SK-N-SH (cell line): ENCODE measurements around the gene PDE10A. TPM values are rescaled to one million over a fixed set of nuclear protein-coding genes. Genes with fewer than 3 reads are reported as not detected.

Experiments
- CTCF ChIA-PET: fragments of 300-600, 350-600 bp; formaldehyde crosslinking; extraction: SDS; loops from one replicate; lab custom pipeline; 2021; lab: Yijun Ruan, JAX
- POLR2A ChIA-PET: fragments of 350-600 bp; sonication (Branson Sonifier 250); formaldehyde crosslinking; extraction: SDS; loops from one replicate; lab custom pipeline; 2020; ENCODE audit warnings: antibody characterized with exemption, inconsistent platforms; lab: Yijun Ruan, JAX
- DNase-seq: peaks from one replicate; pipeline ENCODE4 v3.0.0; 2012
- H2AFZ ChIP-seq: fragments of 200-600 bp; sonication (generic); 2 replicates; pipeline ENCODE4 v1.8.1; 2016; ENCODE audit warnings: antibody characterized with exemption, mild to moderate bottlenecking, low read depth
- H3F3A ChIP-seq: fragments of 200-600 bp; sonication (generic); replicated peaks from 2 replicates; pipeline ENCODE3; 2016; ENCODE audit warnings: antibody characterized with exemption, mild to moderate bottlenecking; ENCODE audit not compliant: insufficient read depth
- H3K27ac ChIP-seq, 2 experiments: fragments of 200-500 bp in 1 of 2; fragments of 200-600 bp in 1 of 2; sonication (Bioruptor generic) in 1 of 2; sonication (generic), shearing (Covaris generic) in 1 of 2; 2 replicates each; pipeline versions ENCODE4 v1.5.1 to v1.6.1; 2014 to 2016; ENCODE audit warnings: low read depth in 2 of 2, inconsistent platforms in 1 of 2, low read length in 1 of 2, mild to moderate bottlenecking in 1 of 2, mixed read lengths in 1 of 2
- H3K27me3 ChIP-seq: fragments of 200-600 bp; sonication (generic), shearing (Covaris generic); 2 replicates; pipeline ENCODE4 v1.6.1; 2016; ENCODE audit warnings: mixed run types; ENCODE audit not compliant: insufficient read depth
- H3K36me3 ChIP-seq, 2 experiments: fragments of 200-500 bp in 1 of 2; fragments of 200-600 bp in 1 of 2; sonication (Bioruptor generic) in 1 of 2; sonication (generic) in 1 of 2; replicated peaks in 1 of 2; 2 replicates each; pipeline versions ENCODE3 to v1.5.1; 2014 to 2016; ENCODE audit warnings: low read length in 1 of 2, mild to moderate bottlenecking in 1 of 2; ENCODE audit not compliant: insufficient read depth in 2 of 2, control insufficient read depth in 1 of 2
- H3K4me1 ChIP-seq, 2 experiments: fragments of 200-500 bp in 1 of 2; fragments of 200-600 bp in 1 of 2; sonication (Bioruptor generic) in 1 of 2; sonication (generic), shearing (Covaris generic) in 1 of 2; 2 replicates each; pipeline versions ENCODE4 v1.5.1 to v1.6.1; 2014 to 2016; ENCODE audit warnings: low read depth in 1 of 2, low read length in 1 of 2, mixed run types in 1 of 2; ENCODE audit not compliant: insufficient read depth in 2 of 2, control insufficient read depth in 1 of 2
- H3K4me2 ChIP-seq: fragments of 200-600 bp; sonication (generic), shearing (Covaris generic); 2 replicates; pipeline ENCODE4 v1.6.1; 2017; ENCODE audit warnings: mixed run types
- H3K4me3 ChIP-seq, 2 experiments: fragments of 200-500 bp in 1 of 2; fragments of 200-600 bp in 1 of 2; sonication (Bioruptor generic) in 1 of 2; sonication (generic), shearing (Covaris generic) in 1 of 2; 2 replicates each; pipeline versions ENCODE4 v1.5.1 to v1.8.1; 2014 to 2016; ENCODE audit warnings: low read depth in 2 of 2, inconsistent platforms in 1 of 2, low read length in 1 of 2, mild to moderate bottlenecking in 1 of 2, mixed read lengths in 1 of 2, moderate library complexity in 1 of 2
- H3K79me2 ChIP-seq: fragments of 200-600 bp; sonication (generic); 2 replicates; pipeline ENCODE4 v1.8.1; 2017; ENCODE audit warnings: mild to moderate bottlenecking; ENCODE audit not compliant: insufficient read depth
- H3K9ac ChIP-seq: fragments of 200-600 bp; sonication (generic); 2 replicates; pipeline ENCODE4 v1.6.1; 2017; ENCODE audit warnings: mixed run types
- H3K9me2 ChIP-seq: fragments of 200-600 bp; sonication (generic); 2 replicates; pipeline ENCODE4 v1.6.1; 2017; ENCODE audit warnings: mixed run types
- H3K9me3 ChIP-seq: fragments of 200-600 bp; sonication (generic); 2 replicates; pipeline ENCODE4 v1.6.1; 2017; ENCODE audit warnings: mixed run types, mild to moderate bottlenecking, moderate library complexity
- H4K20me1 ChIP-seq: fragments of 200-600 bp; sonication (generic); 2 replicates; pipeline ENCODE4 v1.6.1; 2017; ENCODE audit warnings: mild to moderate bottlenecking, mixed run types; ENCODE audit not compliant: insufficient read depth
- CHD2 ChIP-seq: fragments of 150-350 bp; IDR thresholded peaks from 2 replicates; pipeline ENCODE4 v1.6.1; 2018; ENCODE audit warnings: low read length; ENCODE audit not compliant: partially characterized antibody
- ELF1 ChIP-seq: IDR thresholded peaks from 2 replicates; pipeline ENCODE4 v1.4.0; 2012
- EP300 ChIP-seq, 2 experiments: IDR thresholded peaks; 2 replicates each; pipeline versions ENCODE4 v1.4.0 to v1.6.1; 2012; ENCODE audit warnings: borderline replicate concordance in 1 of 2, low read depth in 1 of 2, low read length in 1 of 2
- EZH2phosphoT487 ChIP-seq: fragments of 200-600 bp; sonication (generic); IDR thresholded peaks from 2 replicates; pipeline ENCODE4 v1.6.1; 2017; ENCODE audit warnings: low read depth, mixed run types, mild to moderate bottlenecking, antibody characterized with exemption, moderate library complexity, borderline replicate concordance
- FOSL2 ChIP-seq: IDR thresholded peaks from 2 replicates; pipeline ENCODE4 v1.4.0; 2012; ENCODE audit warnings: low read depth, mild to moderate bottlenecking, moderate library complexity, borderline replicate concordance
- FOXM1 ChIP-seq: IDR thresholded peaks from 2 replicates; pipeline ENCODE4 v1.4.0; 2012; ENCODE audit warnings: low read depth, mild to moderate bottlenecking
- GATA2 ChIP-seq: sonication (generic); formaldehyde crosslinking; IDR thresholded peaks from 2 replicates; pipeline ENCODE4 v1.5.0; 2020; ENCODE audit warnings: mild to moderate bottlenecking, missing genetic modification reagents
- MEF2A ChIP-seq: IDR thresholded peaks from 2 replicates; pipeline ENCODE4 v1.4.0; 2012; ENCODE audit warnings: low read depth, borderline replicate concordance
- MXI1 ChIP-seq: IDR thresholded peaks from 2 replicates; pipeline ENCODE4 v1.6.1; 2012; ENCODE audit warnings: mild to moderate bottlenecking, low read depth, low read length, improper control_type of control experiment
- NFIC ChIP-seq: IDR thresholded peaks from 2 replicates; pipeline ENCODE4 v1.4.0; 2012; ENCODE audit warnings: borderline replicate concordance
- NRF1 ChIP-seq: IDR thresholded peaks from 2 replicates; pipeline ENCODE4 v1.6.1; 2012; ENCODE audit warnings: low read depth, mild to moderate bottlenecking, low read length
- PBX3 ChIP-seq: IDR thresholded peaks from 2 replicates; pipeline ENCODE4; 2012
- POLR2AphosphoS5 ChIP-seq: IDR thresholded peaks from 2 replicates; pipeline ENCODE4 v1.6.1; 2012; ENCODE audit warnings: low read depth, low read length
- RCOR1 ChIP-seq: fragments of 150-350 bp; IDR thresholded peaks from 2 replicates; pipeline ENCODE4 v1.6.1; 2017; ENCODE audit warnings: antibody characterized with exemption, low read length
- REST ChIP-seq: IDR thresholded peaks from 2 replicates; pipeline ENCODE4 v1.6.1; 2012; ENCODE audit warnings: mild to moderate bottlenecking, low read depth, low read length, moderate library complexity
- SIN3A ChIP-seq: IDR thresholded peaks from 2 replicates; pipeline ENCODE4 v1.6.1; 2012; ENCODE audit warnings: low read depth, mild to moderate bottlenecking, low read length, moderate library complexity, borderline replicate concordance
- SMC3 ChIP-seq: IDR thresholded peaks from 2 replicates; pipeline ENCODE4 v1.6.1; 2012; ENCODE audit warnings: low read depth, low read length, improper control_type of control experiment
- USF1 ChIP-seq: IDR thresholded peaks from 2 replicates; pipeline ENCODE4 v1.4.0; 2012; ENCODE audit warnings: low read depth, borderline replicate concordance
- YY1 ChIP-seq: IDR thresholded peaks from 2 replicates; pipeline ENCODE4 v1.4.0; 2012; ENCODE audit warnings: low read depth, mild to moderate bottlenecking
- WGBS: methylation state at CpG from one replicate; pipeline ENCODE4 v1.1.6; 2017; ENCODE audit warnings: low lambda C conversion rate; 5-methylcytosine and 5-hydroxymethylcytosine counted together
- polyA plus RNA-seq, 3 experiments: library from polyadenylated mRNA; depleted of rRNA; stranded (reverse); fragments of >200 nt; gene quantifications; 2 replicates each; pipeline ENCODE4 v1.2.3, GENCODE V29; 2012
- TF ChIP-seq, protein P1 (sequence below): fragments of 150-350 bp; IDR thresholded peaks from 2 replicates; pipeline ENCODE4 v1.6.1; 2017; ENCODE audit warnings: antibody characterized with exemption, low read length, low read depth, borderline replicate concordance

Gene PDE10A
- polyA plus RNA-seq, 1 of the 3 experiments (the other 2 are of a cell fraction) = 0.43 TPM

GRCh38 chr6:165469483-165469882 is 193.6 kb downstream of the PDE10A start:
- TF ChIP-seq NRF1 = no peak
- TF ChIP-seq YY1 = no peak
- no peak for TF ChIP-seq CHD2
- no peak for TF ChIP-seq FOSL2
- no peak for TF ChIP-seq GATA2 (CRISPR knock-in tag)
- no peak for TF ChIP-seq SIN3A
- TF ChIP-seq EZH2phosphoT487 = no peak
- no peak for TF ChIP-seq MEF2A
- no peak for TF ChIP-seq NFIC
- TF ChIP-seq POLR2AphosphoS5 = no peak
- TF ChIP-seq, all 33 proteins: peak for 0
- Histone ChIP-seq H3F3A (no peaks in the 10 kb centered on the region), H3K27ac (no peak overlapping the region), H3K27me3 (no peaks in the 10 kb centered on the region), H3K79me2 (no peaks in the 10 kb centered on the region), H2AFZ (no peak overlapping the region), H4K20me1 (no peaks in the 10 kb centered on the region), H3K9ac (no peak overlapping the region), H3K4me2 (no peak overlapping the region), H3K9me3 (0 out of 2 replicates have a peak, but pooled peaks cover 3% of the 10 kb centered on the region), H3K9me2 (no peaks in the 10 kb centered on the region), H3K4me1 (no peaks in the 10 kb centered on the region), H3K36me3 (no peaks in the 10 kb centered on the region), H3K4me3 (no peak overlapping the region)
- 61% methylated on average over 4 of the region's 4 CpGs for WGBS
- DNase-seq = no peak
- ChIA-PET CTCF (no interaction called here), POLR2A (no interaction called here)

GRCh38 chr6:165468340-165469235 is 194.5 kb downstream of the PDE10A start:
- 68% methylated on average over 9 of the region's 9 CpGs for WGBS
- Histone ChIP-seq H3K27me3 (no peaks in the 10 kb centered on the region), H2AFZ (no peak overlapping the region), H3K4me2 (no peak overlapping the region), H3K36me3 (no peaks in the 10 kb centered on the region), H3K79me2 (no peaks in the 10 kb centered on the region), H3K4me3 (no peak overlapping the region), H3K27ac (no peak overlapping the region), H3K9me2 (no peaks in the 10 kb centered on the region), H3K9me3 (0 out of 2 replicates have a peak, but pooled peaks cover 3% of the 10 kb centered on the region), H3F3A (no peaks in the 10 kb centered on the region), H3K4me1 (no peaks in the 10 kb centered on the region), H3K9ac (no peak overlapping the region), H4K20me1 (no peaks in the 10 kb centered on the region)
- no peak for DNase-seq
- ChIA-PET POLR2A (no interaction called here), CTCF (no interaction called here)
- no peak for TF ChIP-seq EP300 (IDR thresholded peaks at IDR 0.05; ENCODE audit: borderline replicate concordance in 1 of 2, low read depth in 1 of 2, low read length in 1 of 2)
- TF ChIP-seq REST = no peak
- TF ChIP-seq FOXM1 = no peak
- TF ChIP-seq GATA2 (CRISPR knock-in tag) = no peak
- no peak for TF ChIP-seq ELF1
- TF ChIP-seq MEF2A = no peak
- no peak for TF ChIP-seq YY1
- no peak for TF ChIP-seq MXI1
- TF ChIP-seq RCOR1 = no peak
- TF ChIP-seq NFIC = no peak
- TF ChIP-seq SMC3 = no peak
- TF ChIP-seq, protein P1, sequence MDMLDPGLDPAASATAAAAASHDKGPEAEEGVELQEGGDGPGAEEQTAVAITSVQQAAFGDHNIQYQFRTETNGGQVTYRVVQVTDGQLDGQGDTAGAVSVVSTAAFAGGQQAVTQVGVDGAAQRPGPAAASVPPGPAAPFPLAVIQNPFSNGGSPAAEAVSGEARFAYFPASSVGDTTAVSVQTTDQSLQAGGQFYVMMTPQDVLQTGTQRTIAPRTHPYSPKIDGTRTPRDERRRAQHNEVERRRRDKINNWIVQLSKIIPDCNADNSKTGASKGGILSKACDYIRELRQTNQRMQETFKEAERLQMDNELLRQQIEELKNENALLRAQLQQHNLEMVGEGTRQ = no peak
- no peak for TF ChIP-seq PBX3
- no peak for TF ChIP-seq CHD2
- no peak for TF ChIP-seq USF1
